H1 (cell line): ENCODE measurements around the gene OCEL1. TPM values are rescaled to one million over a fixed set of nuclear protein-coding genes. Genes with fewer than 3 reads are reported as not detected.

Experiments
- CTCF ChIA-PET: fragments of 300-600 bp; sonication (Branson Sonifier 250); formaldehyde crosslinking; loops from one replicate; lab custom pipeline; 2021; ENCODE audit not compliant: partially characterized antibody; lab: Charles Lee
- POLR2A ChIA-PET: fragments of 300-600 bp; sonication (Branson Sonifier 250); formaldehyde crosslinking; loops from one replicate; lab custom pipeline; 2021; ENCODE audit warnings: inconsistent platforms; ENCODE audit not compliant: partially characterized antibody; lab: Charles Lee
- DNase-seq, 2 experiments: peaks; one replicate each; pipeline versions ENCODE4 v3.0.0 to v3.0.0-alpha.2; 2010 to 2022; ENCODE audit warnings: low spot score in 2 of 2, low read depth in 1 of 2, mixed read lengths in 1 of 2
- FAIRE-seq: peaks from 2 replicates; lab custom pipeline; 2011; peaks lifted over from hg19 to GRCh38; lab: Jason Lieb, UNC
- H2AFZ ChIP-seq: 2 replicates; pipeline ENCODE4 v1.8.1; 2012; ENCODE audit warnings: low read length, inconsistent platforms
- H2AK5ac ChIP-seq: 2 replicates; pipeline ENCODE4 v1.6.1; 2013; ENCODE audit warnings: low read depth, low read length
- H2BK120ac ChIP-seq: replicated peaks from 2 replicates; pipeline ENCODE3; 2013; ENCODE audit warnings: low read depth, low read length, inconsistent platforms
- H2BK12ac ChIP-seq: 2 replicates; pipeline ENCODE4 v1.6.1; 2013; ENCODE audit warnings: low read depth, low read length
- H2BK15ac ChIP-seq: 2 replicates; pipeline ENCODE4 v1.6.1; 2013; ENCODE audit warnings: low read length
- H2BK20ac ChIP-seq: 2 replicates; pipeline ENCODE4 v1.6.1; 2013; ENCODE audit warnings: low read length
- H2BK5ac ChIP-seq: 2 replicates; pipeline ENCODE4 v1.6.1; 2013; ENCODE audit warnings: low read depth, low read length
- H3K14ac ChIP-seq: 2 replicates; pipeline ENCODE4 v1.6.1; 2013; ENCODE audit warnings: inconsistent platforms; ENCODE audit not compliant: insufficient read length
- H3K18ac ChIP-seq: 2 replicates; pipeline ENCODE4 v1.6.1; 2013; ENCODE audit warnings: low read length; ENCODE audit errors: extremely low read depth
- H3K23ac ChIP-seq: 2 replicates; pipeline ENCODE4 v1.6.1; 2013; ENCODE audit warnings: inconsistent platforms; ENCODE audit not compliant: insufficient read length
- H3K23me2 ChIP-seq: 2 replicates; pipeline ENCODE4 v1.6.1; 2013; ENCODE audit warnings: low read depth, low read length
- H3K27ac ChIP-seq: 2 replicates; pipeline ENCODE4 v1.6.1; 2011; ENCODE audit warnings: low read depth, low read length, inconsistent platforms
- H3K27me3 ChIP-seq, 4 experiments: replicated peaks in 1 of 4; 1 replicate in 1 of 4; 2 replicates in 3 of 4; pipeline versions ENCODE4 v1.6.1 to v1.8.1; 2011 to 2013; ENCODE audit warnings: low read length in 3 of 4, mild to moderate bottlenecking in 3 of 4, inconsistent platforms in 2 of 4, mixed read lengths in 2 of 4, moderate library complexity in 1 of 4; ENCODE audit not compliant: control insufficient read depth in 3 of 4, insufficient read depth in 3 of 4; ENCODE audit errors: extremely low read depth in 1 of 4
- H3K36me3 ChIP-seq, 4 experiments: 2 replicates each; pipeline versions ENCODE4 v1.6.1 to v1.8.1; 2011 to 2013; ENCODE audit warnings: mild to moderate bottlenecking in 4 of 4, low read length in 3 of 4, moderate library complexity in 2 of 4, control low read depth in 1 of 4, inconsistent platforms in 1 of 4; ENCODE audit not compliant: insufficient read depth in 4 of 4, control insufficient read depth in 2 of 4
- H3K4ac ChIP-seq: replicated peaks from 2 replicates; pipeline ENCODE3; 2013; ENCODE audit warnings: low read length, low read depth, mixed read lengths, inconsistent platforms; ENCODE audit not compliant: insufficient read length
- H3K4me1 ChIP-seq, 4 experiments: replicated peaks in 1 of 4; 1 replicate in 1 of 4; 2 replicates in 3 of 4; pipeline versions ENCODE4 v1.6.1 to v1.8.1; 2011 to 2013; ENCODE audit warnings: low read length in 3 of 4, inconsistent platforms in 2 of 4, mixed read lengths in 1 of 4; ENCODE audit not compliant: insufficient read depth in 4 of 4, control insufficient read depth in 3 of 4
- H3K4me2 ChIP-seq, 2 experiments: 2 replicates each; pipeline versions ENCODE4 v1.6.1 to v1.8.1; 2011 to 2013; ENCODE audit warnings: low read depth in 2 of 2, low read length in 2 of 2, control low read depth in 1 of 2, inconsistent platforms in 1 of 2, mild to moderate bottlenecking in 1 of 2; ENCODE audit not compliant: insufficient read depth in 1 of 2
- H3K4me3 ChIP-seq, 4 experiments: fragments of 200-600, 300-600 bp in 1 of 4; sonication (generic), shearing (Covaris generic), sonication (Bioruptor Twin) in 1 of 4; 2 replicates each; pipeline versions ENCODE4 v1.5.1 to v1.8.1; 2011 to 2016; ENCODE audit warnings: low read length in 4 of 4, low read depth in 3 of 4, control low read depth in 2 of 4, inconsistent platforms in 2 of 4, mild to moderate bottlenecking in 2 of 4, mixed read lengths in 1 of 4, moderate library complexity in 1 of 4; ENCODE audit not compliant: insufficient read depth in 2 of 4; ENCODE audit errors: extremely low read depth in 1 of 4
- H3K56ac ChIP-seq: replicated peaks from 2 replicates; pipeline ENCODE3; 2013; ENCODE audit warnings: low read depth, mild to moderate bottlenecking, mixed read lengths, low read length, inconsistent platforms; ENCODE audit not compliant: insufficient read length
- H3K79me1 ChIP-seq: 2 replicates; pipeline ENCODE4 v1.6.1; 2013; ENCODE audit warnings: low read depth, low read length, control low read depth
- H3K79me2 ChIP-seq, 2 experiments: 2 replicates each; pipeline versions ENCODE4 v1.6.1 to v1.8.1; 2012 to 2013; ENCODE audit warnings: low read length in 2 of 2, mild to moderate bottlenecking in 2 of 2, inconsistent platforms in 1 of 2; ENCODE audit not compliant: insufficient read depth in 2 of 2, control insufficient read depth in 1 of 2
- H3K9ac ChIP-seq, 4 experiments: replicated peaks in 1 of 4; 1 replicate in 1 of 4; 2 replicates in 3 of 4; pipeline versions ENCODE4 v1.6.1 to v1.8.1; 2011 to 2013; ENCODE audit warnings: low read depth in 3 of 4, low read length in 3 of 4, control low read depth in 2 of 4, mild to moderate bottlenecking in 2 of 4, moderate library complexity in 2 of 4, inconsistent platforms in 1 of 4; ENCODE audit errors: extremely low read depth in 1 of 4
- H3K9me3 ChIP-seq, 2 experiments: 2 replicates each; pipeline versions ENCODE4 v1.6.1 to v1.8.1; 2012 to 2013; ENCODE audit warnings: mild to moderate bottlenecking in 2 of 2, moderate library complexity in 2 of 2, control low read depth in 1 of 2, inconsistent platforms in 1 of 2, low read depth in 1 of 2, low read length in 1 of 2, mixed read lengths in 1 of 2; ENCODE audit not compliant: insufficient read depth in 2 of 2
- H4K20me1 ChIP-seq, 2 experiments: replicated peaks in 1 of 2; 2 replicates each; pipeline versions ENCODE3 to v1.8.1; 2011 to 2013; ENCODE audit warnings: inconsistent platforms in 2 of 2, low read length in 2 of 2, mild to moderate bottlenecking in 1 of 2; ENCODE audit not compliant: insufficient read depth in 2 of 2, control insufficient read depth in 1 of 2
- H4K5ac ChIP-seq: 2 replicates; pipeline ENCODE4 v1.6.1; 2013; ENCODE audit warnings: low read length, low read depth, mixed read lengths, inconsistent platforms; ENCODE audit not compliant: insufficient read length
- H4K8ac ChIP-seq: 2 replicates; pipeline ENCODE4 v1.8.0; 2013; ENCODE audit warnings: mild to moderate bottlenecking, moderate library complexity, low read length, inconsistent platforms; ENCODE audit not compliant: insufficient read depth; ENCODE audit errors: extremely low read depth
- H4K91ac ChIP-seq: replicated peaks from 2 replicates; pipeline ENCODE3; 2013; ENCODE audit warnings: low read length, mixed read lengths, inconsistent platforms; ENCODE audit not compliant: insufficient read length
- CBX5 ChIP-seq: fragments of 300-800, 300-1000 bp; sonication (generic); IDR thresholded peaks from 2 replicates; pipeline ENCODE4 v1.7.1; 2016; ENCODE audit warnings: antibody characterized with exemption, low read length, low read depth
- CBX8 ChIP-seq: fragments of 300-800, 300-1000 bp; sonication (generic); IDR thresholded peaks from 2 replicates; pipeline ENCODE4 v1.7.1; 2016; ENCODE audit warnings: low read depth, low read length, borderline replicate concordance
- CREB1 ChIP-seq: IDR thresholded peaks from 2 replicates; pipeline ENCODE4 v1.6.1; 2012; ENCODE audit warnings: inconsistent platforms
- JUN ChIP-seq: IDR thresholded peaks from 2 replicates; pipeline ENCODE4 v1.6.1; 2011; ENCODE audit warnings: low read depth, mild to moderate bottlenecking, improper control_type of control experiment, low read length
- SIX5 ChIP-seq: IDR thresholded peaks from 2 replicates; pipeline ENCODE4 v1.6.1; 2011; ENCODE audit warnings: mild to moderate bottlenecking, low read depth, low read length
- TEAD4 ChIP-seq: IDR thresholded peaks from 2 replicates; pipeline ENCODE4 v1.6.1; 2012; ENCODE audit warnings: low read depth, low read length, inconsistent platforms, mixed read lengths
- WGBS, 2 experiments: shearing (Covaris generic) in 1 of 2; methylation state at CpG; one replicate each; pipeline versions ENCODE4 v1.1.6 to v1.1.7; 2013 to 2015; ENCODE audit warnings: low lambda C conversion rate in 2 of 2, mixed read lengths in 2 of 2, inconsistent platforms in 1 of 2, low coverage in 1 of 2, missing lambda C conversion rate in 1 of 2; ENCODE audit not compliant: insufficient replicate concordance in 2 of 2, insufficient coverage in 1 of 2, insufficient read length in 1 of 2; ENCODE audit errors: extremely low coverage in 1 of 2, missing lambda C conversion rate in 1 of 2; 5-methylcytosine and 5-hydroxymethylcytosine counted together
- polyA plus RNA-seq, 7 experiments: library from polyadenylated mRNA; depleted of rRNA in 3 of 7; stranded (reverse) in 5 of 7; unstranded in 2 of 7; fragments of >200 nt in 5 of 7; fragments of 200-250 nt in 2 of 7; gene quantifications; 1 replicate in 5 of 7; 2 replicates in 1 of 7; 4 replicates in 1 of 7; pipeline versions ENCODE4 v1.2.1 to v1.2.3, GENCODE V29; 2011 to 2013; ENCODE audit warnings: missing spikeins in 2 of 7, mixed read lengths in 2 of 7
- total RNA-seq: library from RNA; stranded (reverse); fragmentation: NEBNext Ultra II Directional; extraction: Animal tissue kit (Norgen Biotek cat#: 25700); gene quantifications from 2 replicates; pipeline ENCODE4 v1.2.1, GENCODE V29; 2021
- TF ChIP-seq, protein P1 (sequence below): IDR thresholded peaks from 2 replicates; pipeline ENCODE4 v1.6.1; 2011; ENCODE audit warnings: low read length, improper control_type of control experiment

OCEL1 gene
- total and polyA plus RNA-seq, 2 of the 8 experiments (the other 6 are each of a cell fraction or from before 2014, with no cell fraction given) = 13.3 to 32.6 TPM

DNA sequence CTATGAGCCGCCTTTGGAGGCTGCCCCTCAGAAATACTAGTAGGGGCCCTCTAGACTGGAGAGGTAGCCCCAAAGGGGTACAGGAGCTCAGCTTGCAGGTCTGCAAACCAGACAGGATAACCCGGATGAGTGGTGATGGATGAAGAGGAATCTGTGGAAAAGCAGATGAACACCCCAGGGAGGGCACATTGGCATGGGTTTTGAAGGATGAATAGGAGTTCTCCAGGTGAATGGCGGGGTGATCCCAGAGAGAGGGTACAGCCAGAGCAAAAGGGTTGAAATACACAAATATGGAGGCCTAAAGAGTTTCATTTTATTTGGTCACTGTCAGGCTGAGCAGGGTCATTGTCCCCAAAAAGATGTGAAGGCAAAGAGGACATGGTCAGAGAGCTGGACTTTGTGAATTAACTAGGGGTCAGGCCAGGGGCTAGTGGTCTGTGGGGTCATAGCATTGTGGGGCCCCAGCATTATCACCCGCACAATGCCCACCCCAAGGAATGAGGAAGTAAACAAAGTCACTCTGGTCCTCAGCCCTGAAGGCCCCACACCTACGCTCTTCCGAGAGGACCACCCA lies 14.9 kb downstream of the OCEL1 start:
- no peak overlapping the region for H3K27ac ChIP-seq
- no peak overlapping the region for H2BK20ac ChIP-seq
- no peak overlapping the region for H3K4me2 ChIP-seq
- no peak overlapping the region for H3K9ac ChIP-seq
- H3K23ac ChIP-seq = no peak overlapping the region
- TF ChIP-seq CBX5 (no peak), JUN (no peak), CBX8 (no peak), SIX5 (no peak), CREB1 (no peak), TEAD4 (no peak)
- TF ChIP-seq, protein P1, sequence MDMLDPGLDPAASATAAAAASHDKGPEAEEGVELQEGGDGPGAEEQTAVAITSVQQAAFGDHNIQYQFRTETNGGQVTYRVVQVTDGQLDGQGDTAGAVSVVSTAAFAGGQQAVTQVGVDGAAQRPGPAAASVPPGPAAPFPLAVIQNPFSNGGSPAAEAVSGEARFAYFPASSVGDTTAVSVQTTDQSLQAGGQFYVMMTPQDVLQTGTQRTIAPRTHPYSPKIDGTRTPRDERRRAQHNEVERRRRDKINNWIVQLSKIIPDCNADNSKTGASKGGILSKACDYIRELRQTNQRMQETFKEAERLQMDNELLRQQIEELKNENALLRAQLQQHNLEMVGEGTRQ = no peak
- no peak overlapping the region for H3K56ac ChIP-seq
- H3K9me3 ChIP-seq = no peaks in the 10 kb centered on the region
- peaks cover 6 to 18% (median 13%) of the 10 kb centered on the region in 4 experiments for H3K4me1 ChIP-seq
- H2BK120ac ChIP-seq = no peak overlapping the region
- H3K36me3 ChIP-seq = peaks cover 0 to 17% (median 3%) of the 10 kb centered on the region in 4 experiments; a peak in 4 of 8 replicates
- H3K79me2 ChIP-seq = peaks cover 26 to 54% of the 10 kb centered on the region in 2 experiments; a peak in 3 of 4 replicates
- H3K4me3 ChIP-seq = no peak overlapping the region
- ChIA-PET POLR2A (interaction anchor here (0.8 to 6.4 kb wide), 8 partner anchors 10 to 54 kb away, joined by 3 to 118 read pairs (median 4); partner anchors contain the start of genes ANKLE1, BABAM1 and OCEL1), CTCF (interaction anchor here (0.6 to 1.5 kb wide), 5 partner anchors 15 to 75 kb away, joined by 3 to 6 read pairs (median 3); partner anchors contain the start of gene USHBP1)
- no peak overlapping the region for H2BK12ac ChIP-seq
- 0 out of 2 replicates have a peak overlapping the region, but pooled peaks have one; percentile 16 for H2BK5ac ChIP-seq
- WGBS, 2 experiments = 93% methylated on average over 6 of the region's 6 CpGs; no CpG with 5 or more reads in 1 of the 2 experiments
- FAIRE-seq = no peak
- H3K27me3 ChIP-seq = no peaks in the 10 kb centered on the region
- no peak for DNase-seq
- H4K91ac ChIP-seq = no peak overlapping the region
- no peak overlapping the region for H4K8ac ChIP-seq
- H2BK15ac ChIP-seq = no peak overlapping the region; the same call in 1 of the 2 replicates
- H2AK5ac ChIP-seq = no peak overlapping the region
- H3K14ac ChIP-seq = no peak overlapping the region
- peaks cover 13 to 15% of the 10 kb centered on the region in 2 experiments for H4K20me1 ChIP-seq
- H4K5ac ChIP-seq = no peak overlapping the region
- no peak overlapping the region for H3K4ac ChIP-seq
- H3K79me1 ChIP-seq = peaks cover 14% of the 10 kb centered on the region
- H3K18ac ChIP-seq = no peak overlapping the region
- no peak overlapping the region for H2AFZ ChIP-seq
- H3K23me2 ChIP-seq = peaks cover 2% of the 10 kb centered on the region; the same call in 1 of the 2 replicates
